Astrocyte of the spinal cord (primary cell): ENCODE results near the gene RBM15B.
"Not testable (repeated sequence)": the region's sequence is repeated elsewhere in the genome, so short reads cannot be mapped to it uniquely, and the experiment has no call there.

Experiments used
- DNase-seq: peaks from one replicate; pipeline ENCODE4 v3.0.0; 2011; ENCODE audit warnings: low read depth, low spot score
- H3K4me3 ChIP-seq: 2 replicates; pipeline ENCODE4 v1.5.1; 2011; ENCODE audit warnings: low read depth, mild to moderate bottlenecking, low read length, moderate library complexity
- in situ Hi-C: cut with HindIII; loops from 2 replicates; pipeline ENCODE4 v1.10.0; 2017; ENCODE audit warnings: low sequenced_read_pairs
- TF ChIP-seq, protein P1 (sequence below): IDR thresholded peaks from 2 replicates; pipeline ENCODE4 v1.5.1; 2012; ENCODE audit warnings: low read depth, mild to moderate bottlenecking, low read length, inconsistent platforms

Gene RBM15B

DNA sequence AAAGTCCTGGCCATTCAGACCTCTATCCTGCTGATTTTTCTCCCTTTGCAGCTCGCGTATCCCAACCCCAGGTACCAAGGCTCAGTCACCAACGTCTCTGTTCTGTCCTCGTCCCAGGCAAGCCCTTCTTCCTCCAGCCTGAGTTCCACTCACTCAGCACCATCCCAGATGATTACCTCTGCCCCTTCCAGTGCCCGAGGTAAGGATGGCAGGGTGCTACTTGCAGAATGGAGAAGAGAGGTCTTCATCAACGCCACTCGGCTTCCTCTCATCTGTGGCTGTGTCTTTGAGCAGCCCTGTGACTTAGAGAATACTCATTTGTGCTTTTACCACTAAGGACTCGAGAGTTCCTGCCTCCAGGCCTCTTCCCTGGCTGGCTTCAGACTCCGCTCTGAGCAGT is 28.6 kb upstream of the RBM15B start:
- TF ChIP-seq, protein P1, sequence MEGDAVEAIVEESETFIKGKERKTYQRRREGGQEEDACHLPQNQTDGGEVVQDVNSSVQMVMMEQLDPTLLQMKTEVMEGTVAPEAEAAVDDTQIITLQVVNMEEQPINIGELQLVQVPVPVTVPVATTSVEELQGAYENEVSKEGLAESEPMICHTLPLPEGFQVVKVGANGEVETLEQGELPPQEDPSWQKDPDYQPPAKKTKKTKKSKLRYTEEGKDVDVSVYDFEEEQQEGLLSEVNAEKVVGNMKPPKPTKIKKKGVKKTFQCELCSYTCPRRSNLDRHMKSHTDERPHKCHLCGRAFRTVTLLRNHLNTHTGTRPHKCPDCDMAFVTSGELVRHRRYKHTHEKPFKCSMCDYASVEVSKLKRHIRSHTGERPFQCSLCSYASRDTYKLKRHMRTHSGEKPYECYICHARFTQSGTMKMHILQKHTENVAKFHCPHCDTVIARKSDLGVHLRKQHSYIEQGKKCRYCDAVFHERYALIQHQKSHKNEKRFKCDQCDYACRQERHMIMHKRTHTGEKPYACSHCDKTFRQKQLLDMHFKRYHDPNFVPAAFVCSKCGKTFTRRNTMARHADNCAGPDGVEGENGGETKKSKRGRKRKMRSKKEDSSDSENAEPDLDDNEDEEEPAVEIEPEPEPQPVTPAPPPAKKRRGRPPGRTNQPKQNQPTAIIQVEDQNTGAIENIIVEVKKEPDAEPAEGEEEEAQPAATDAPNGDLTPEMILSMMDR: no peak
- in situ Hi-C loops: no loop called here
- no peak for DNase-seq
- H3K4me3 ChIP-seq: no peak overlapping the region

GRCh38 chr3:51368276-51368675 is 22.8 kb upstream of the RBM15B start:
- DNase-seq, H3K4me3 ChIP-seq, in situ Hi-C loops: not testable (repeated sequence)

DNA sequence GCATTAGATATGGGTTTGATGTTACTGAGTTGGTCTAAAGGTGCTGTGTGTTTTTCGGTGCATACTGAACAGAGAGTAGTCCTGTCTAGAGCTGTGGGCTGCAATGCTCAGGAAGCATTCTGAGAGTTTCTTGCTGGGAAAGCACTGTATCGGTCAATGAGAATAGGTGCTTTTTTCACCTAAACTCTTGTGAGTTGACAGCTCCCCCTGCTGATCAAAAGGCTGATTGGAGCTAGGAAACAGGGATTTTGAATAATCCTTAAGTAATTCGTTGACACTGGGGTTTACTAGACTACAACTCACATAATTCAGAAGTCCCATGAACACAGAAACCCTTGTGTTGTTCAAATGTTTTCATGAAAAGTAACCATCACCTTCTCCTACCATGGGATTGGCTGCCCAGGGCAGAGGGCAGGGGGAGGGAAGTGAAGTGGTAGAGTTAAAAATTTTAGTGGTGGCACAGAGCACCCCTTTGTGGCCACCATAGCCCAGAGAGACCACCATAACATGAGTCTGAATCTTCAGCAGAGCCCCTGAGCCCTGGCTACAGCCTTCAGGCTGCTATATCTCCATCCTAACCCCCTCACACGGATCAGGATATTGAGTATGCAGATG is 19.0 kb upstream of the RBM15B start:
- peak; percentile 83 for DNase-seq
- TF ChIP-seq, protein P1: peak; percentile 74
- H3K4me3 ChIP-seq: no peak overlapping the region
- in situ Hi-C loops: no loop called here

- no peak for DNase-seq
- TF ChIP-seq, protein P1: no peak
- H3K4me3 ChIP-seq: no peak overlapping the region
- in situ Hi-C loops: no loop called here
These were observed 17.2 kb upstream of the RBM15B start for GRCh38 chr3:51373658-51374421.

- no peak for DNase-seq
- TF ChIP-seq, protein P1: no peak
- no peak overlapping the region for H3K4me3 ChIP-seq
- in situ Hi-C loops: no loop called here
These were observed 16.6 kb upstream of the RBM15B start for GRCh38 chr3:51374456-51374855.

DNA sequence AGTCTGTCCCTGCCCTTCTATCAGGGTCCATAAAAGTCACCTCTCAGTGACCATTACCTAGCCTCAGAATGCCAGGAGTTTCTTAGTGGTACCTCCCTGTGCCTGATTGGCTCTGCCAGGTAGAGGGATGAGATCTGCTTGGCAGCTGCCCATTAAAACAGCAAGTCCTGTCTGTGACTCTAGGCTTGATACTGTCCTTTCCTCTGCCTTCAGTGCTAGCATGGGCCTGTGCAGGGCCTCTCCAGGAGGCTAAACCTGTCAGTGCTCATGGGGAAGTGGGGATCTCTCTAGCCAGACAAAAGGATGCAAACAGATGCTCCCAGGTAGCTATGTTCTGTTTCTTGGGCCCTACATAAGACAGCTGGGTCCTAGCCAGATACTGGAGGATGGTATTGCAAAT is 15.9 kb upstream of the RBM15B start:
- in situ Hi-C loops: no loop called here
- TF ChIP-seq, protein P1: no peak
- no peak overlapping the region for H3K4me3 ChIP-seq
- DNase-seq: no peak

DNA sequence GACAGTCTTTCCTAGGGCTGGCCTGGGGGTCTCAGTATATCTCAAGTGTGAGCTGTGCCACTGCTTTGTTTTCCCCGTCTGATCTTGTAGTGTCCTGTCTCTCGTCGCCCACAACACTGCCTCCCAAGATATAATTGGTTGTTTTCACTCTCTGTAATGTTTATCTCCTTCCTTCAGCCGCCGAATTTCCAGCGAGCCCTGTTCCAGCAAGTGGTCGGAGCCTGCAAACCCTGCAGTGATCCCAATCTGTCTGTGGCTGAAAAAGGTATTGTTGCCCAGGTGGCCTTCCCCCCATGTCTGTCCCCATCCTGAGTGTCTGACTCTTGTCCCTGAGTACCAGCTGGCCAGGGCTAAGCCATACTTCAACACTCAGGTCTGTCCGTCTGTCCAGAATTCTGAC is 15.5 kb upstream of the RBM15B start:
- in situ Hi-C loops: no loop called here
- H3K4me3 ChIP-seq: no peak overlapping the region
- TF ChIP-seq, protein P1: no peak
- no peak for DNase-seq
